ENCODE results near the gene IRF8. TPM values are rescaled to one million over a fixed set of nuclear protein-coding genes. Genes with fewer than 3 reads are reported as not detected.

The IRF8 gene
- total and polyA plus RNA-seq, 2 of the 4 experiments (the other 2 are of a cell fraction): not detected

DNA sequence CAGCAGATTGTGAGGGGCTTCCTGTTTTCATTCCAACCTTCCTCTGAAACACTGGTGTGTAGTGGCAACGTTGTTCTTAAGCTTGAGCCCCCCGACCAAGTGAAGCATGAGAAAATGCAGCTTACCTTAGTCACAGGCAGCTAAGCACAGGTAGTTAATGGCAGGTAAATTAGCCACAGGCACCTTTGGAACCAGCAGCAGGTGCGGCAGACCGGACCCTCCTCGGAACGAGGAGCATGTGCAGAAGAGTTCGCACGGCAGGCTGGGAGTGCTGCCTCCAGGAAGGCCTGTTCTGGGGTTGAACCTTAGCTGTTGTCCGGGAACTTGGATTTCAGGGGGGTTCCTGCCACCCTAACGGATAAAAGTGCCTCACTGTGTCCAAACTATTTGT, 7.2 kb upstream of the IRF8 start:
- Histone ChIP-seq H4K20me1 (ENCODE audit: insufficient read depth, low read length) (peaks cover 4% of the 10 kb centered on the region; the same call in 1 of the 2 replicates), H3K9me3 (ENCODE audit: control insufficient read depth, insufficient read depth, low read length) (no peaks in the 10 kb centered on the region; the same call in 1 of the 2 replicates), H3K9ac (ENCODE audit: low read depth, low read length) (no peak overlapping the region), H3K14ac (replicated peaks; ENCODE audit: low read depth, low read length) (no peak overlapping the region), H2AFZ (replicated peaks; ENCODE audit: low read length, poor library complexity) (no peak overlapping the region), H3K4me2 (ENCODE audit: low read depth, low read length) (no peak overlapping the region), H3K4me1 (ENCODE audit: control insufficient read depth, insufficient read depth, low read length) (peaks cover 2% of the 10 kb centered on the region), H2AK9ac (replicated peaks; ENCODE audit: low read depth, low read length, poor library complexity) (no peak overlapping the region), H2BK120ac (ENCODE audit: low read depth, low read length) (no peak overlapping the region), H3K4ac (ENCODE audit: low read depth, low read length) (no peak overlapping the region), H3K4me3 (ENCODE audit: insufficient read depth, low read depth, low read length) (no peak overlapping the region), H4K5ac (ENCODE audit: low read depth, low read length) (no peak overlapping the region), H2AK5ac (ENCODE audit: low read depth, low read length) (no peak overlapping the region), H3K9me1 (ENCODE audit: insufficient read depth, low read length) (no peaks in the 10 kb centered on the region), H3K23ac (ENCODE audit: low read depth, low read length) (no peak overlapping the region), H3K56ac (ENCODE audit: extremely low read depth, insufficient read depth, low read length) (no peak overlapping the region), H3K27ac (ENCODE audit: insufficient read depth, low read length) (no peak overlapping the region), H3K18ac (ENCODE audit: low read depth, low read length) (no peak overlapping the region), H2BK5ac (ENCODE audit: low read depth, low read length, poor library complexity, severe bottlenecking) (no peak overlapping the region), H2BK20ac (ENCODE audit: low read depth, low read length) (no peak overlapping the region), H3K27me3 (ENCODE audit: control insufficient read depth, insufficient read depth, low read length) (peaks cover 52% of the 10 kb centered on the region), H4K91ac (ENCODE audit: insufficient read depth, low read depth, low read length) (no peak overlapping the region), H4K8ac (ENCODE audit: low read depth in 2 of 2, low read length in 2 of 2) (no peak overlapping the region), H2BK15ac (ENCODE audit: low read depth, low read length) (no peak overlapping the region), H3K36me3 (ENCODE audit: control insufficient read depth, insufficient read depth, low read length) (no peaks in the 10 kb centered on the region), H3K79me1 (ENCODE audit: low read depth in 1 of 2, low read length in 2 of 2) (no peaks in the 10 kb centered on the region)
- in situ Hi-C loops (cut with MboI; ENCODE audit: low sequenced_read_pairs) (no loop called here), intact Hi-C loops (cut with micrococcal nuclease) (no loop called here), dilution Hi-C loops (cut with HindIII; ENCODE audit: low sequenced_read_pairs, unreplicated experiment) (no loop called here)
- no peak for DNase-seq
- 82% methylated on average over 7 of the region's 10 CpGs; no CpG with 5 or more reads in 1 of the 2 experiments for WGBS, 2 experiments (ENCODE audit: extremely low coverage in 2 of 2, insufficient read length in 1 of 2)
- TF ChIP-seq MXI1 (IDR thresholded peaks at IDR 0.05; ENCODE audit: borderline replicate concordance, low read depth, low read length) (no peak), MAFK (IDR thresholded peaks at IDR 0.05; ENCODE audit: low read depth, low read length) (no peak), RCOR1 (IDR thresholded peaks at IDR 0.05; ENCODE audit: insufficient replicate concordance, low read length) (no peak), SMC3 (IDR thresholded peaks at IDR 0.05; ENCODE audit: low read depth, low read length) (no peak), POLR2A (IDR thresholded peaks at IDR 0.05; ENCODE audit: low read depth, low read length) (no peak), CEBPB (IDR thresholded peaks at IDR 0.05; ENCODE audit: low read depth, low read length) (no peak), RAD21 (IDR thresholded peaks at IDR 0.05; ENCODE audit: low read length) (no peak), RFX5 (IDR thresholded peaks at IDR 0.05; ENCODE audit: low read depth, low read length) (no peak), FOS (IDR thresholded peaks at IDR 0.05; ENCODE audit: low read depth, low read length) (no peak), NFE2L2 (IDR thresholded peaks at IDR 0.05; ENCODE audit: low read depth, low read length) (no peak), BHLHE40 (IDR thresholded peaks at IDR 0.05; ENCODE audit: low read depth, low read length) (no peak)
- TF ChIP-seq, protein P1, sequence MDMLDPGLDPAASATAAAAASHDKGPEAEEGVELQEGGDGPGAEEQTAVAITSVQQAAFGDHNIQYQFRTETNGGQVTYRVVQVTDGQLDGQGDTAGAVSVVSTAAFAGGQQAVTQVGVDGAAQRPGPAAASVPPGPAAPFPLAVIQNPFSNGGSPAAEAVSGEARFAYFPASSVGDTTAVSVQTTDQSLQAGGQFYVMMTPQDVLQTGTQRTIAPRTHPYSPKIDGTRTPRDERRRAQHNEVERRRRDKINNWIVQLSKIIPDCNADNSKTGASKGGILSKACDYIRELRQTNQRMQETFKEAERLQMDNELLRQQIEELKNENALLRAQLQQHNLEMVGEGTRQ (IDR thresholded peaks at IDR 0.05; ENCODE audit: low read depth, low read length): no peak
- TF ChIP-seq, protein P2, sequence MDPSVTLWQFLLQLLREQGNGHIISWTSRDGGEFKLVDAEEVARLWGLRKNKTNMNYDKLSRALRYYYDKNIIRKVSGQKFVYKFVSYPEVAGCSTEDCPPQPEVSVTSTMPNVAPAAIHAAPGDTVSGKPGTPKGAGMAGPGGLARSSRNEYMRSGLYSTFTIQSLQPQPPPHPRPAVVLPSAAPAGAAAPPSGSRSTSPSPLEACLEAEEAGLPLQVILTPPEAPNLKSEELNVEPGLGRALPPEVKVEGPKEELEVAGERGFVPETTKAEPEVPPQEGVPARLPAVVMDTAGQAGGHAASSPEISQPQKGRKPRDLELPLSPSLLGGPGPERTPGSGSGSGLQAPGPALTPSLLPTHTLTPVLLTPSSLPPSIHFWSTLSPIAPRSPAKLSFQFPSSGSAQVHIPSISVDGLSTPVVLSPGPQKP (IDR thresholded peaks at IDR 0.05; ENCODE audit: borderline replicate concordance, low read depth, low read length): no peak
- ATAC-seq (ENCODE audit: low read depth): no peak
- ChIA-PET CTCF (no interaction called here), POLR2A (ENCODE audit: unreplicated experiment) (no interaction called here)
- BruUV-seq (replicated peaks): no TSS peak
